RWPE1 (cell line): ENCODE data around the gene SMIM7.

Experiments
- CTCF ChIA-PET: fragments of 350-600 bp; sonication (Branson Sonifier 250); formaldehyde crosslinking; extraction: SDS; loops from one replicate; lab custom pipeline; 2021; lab: Yijun Ruan, JAX
- POLR2A ChIA-PET: fragments of 400-600 bp; formaldehyde crosslinking; extraction: SDS; loops from one replicate; lab custom pipeline; 2020; ENCODE audit warnings: antibody characterized with exemption; ENCODE audit not compliant: low non-redundant PET; lab: Yijun Ruan, JAX
- DNase-seq: peaks from one replicate; pipeline ENCODE4 v3.0.0; 2012; ENCODE audit warnings: low spot score
- H3K27ac ChIP-seq: fragments of 450-650 bp; 2 replicates; pipeline ENCODE4 v1.5.1; 2017
- CTCF ChIP-seq: fragments of 450-650 bp; conservative IDR thresholded peaks from 2 replicates; pipeline ENCODE4 v1.5.1; 2017; ENCODE audit warnings: low read depth, mild to moderate bottlenecking

The SMIM7 gene

GRCh38 chr19:16614941-16615340, 45.0 kb downstream of the SMIM7 start:
- peak overlapping the region; percentile 22 for H3K27ac ChIP-seq
- ChIA-PET POLR2A (no interaction called here), CTCF (interaction anchor here (0.6 kb wide), 1 partner anchor 18 kb away, joined by 6 read pairs; no protein-coding TSS in a partner anchor)
- peak; percentile 43 for DNase-seq
- no peak for TF ChIP-seq CTCF

GRCh38 chr19:16613841-16614240, 46.1 kb downstream of the SMIM7 start:
- TF ChIP-seq CTCF: no peak
- POLR2A ChIA-PET: no interaction called here
- H3K27ac ChIP-seq: no peak overlapping the region
- CTCF ChIA-PET: no interaction called here
- DNase-seq: no peak

- CTCF ChIA-PET: no interaction called here
- H3K27ac ChIP-seq: no peak overlapping the region
- no peak for DNase-seq
- POLR2A ChIA-PET: no interaction called here
- TF ChIP-seq CTCF: no peak
These were observed 47.3 kb downstream of the SMIM7 start for GRCh38 chr19:16612636-16613035.

- peak overlapping the region; percentile 8; the same call in 1 of the 2 replicates for H3K27ac ChIP-seq
- DNase-seq: peak; percentile 20
- no peak for TF ChIP-seq CTCF
- ChIA-PET POLR2A (no interaction called here), CTCF (no interaction called here)
These were observed 48.8 kb downstream of the SMIM7 start for GRCh38 chr19:16611121-16611520.

GRCh38 chr19:16609511-16610200, 50.3 kb downstream of the SMIM7 start:
- no peak overlapping the region for H3K27ac ChIP-seq
- ChIA-PET CTCF (no interaction called here), POLR2A (interaction anchor here (0.7 kb wide), 1 partner anchor 11 kb away, joined by 3 read pairs; no protein-coding TSS in a partner anchor)
- no peak for DNase-seq
- no peak for TF ChIP-seq CTCF

GRCh38 chr19:16608290-16608739, 51.6 kb downstream of the SMIM7 start:
- peak overlapping the region; percentile 42 for H3K27ac ChIP-seq
- TF ChIP-seq CTCF: no peak
- CTCF ChIA-PET: interaction anchor here (0.7 kb wide), 2 partner anchors 29 to 34 kb away, joined by 3 to 5 read pairs; no protein-coding TSS in a partner anchor
- POLR2A ChIA-PET: no interaction called here
- peak; percentile 27 for DNase-seq
